ENCODE measurements around the gene TMEM87B. TPM values are rescaled to one million over a fixed set of nuclear protein-coding genes. Genes with fewer than 3 reads are reported as not detected.
A peak's percentile ranks its signal among the peaks of the same experiment; 100 is the strongest.
"Not testable (repeated sequence)": the region's sequence is repeated elsewhere in the genome, so short reads cannot be mapped to it uniquely, and the experiment has no call there.

TMEM87B gene
- total and polyA plus RNA-seq, 8 donors: 24.6 to 36.8 (median 28.4) TPM

GRCh38 chr2:112133344-112133743 is 78.3 kb downstream of the TMEM87B start:
- peaks cover 0 to 17% of the 10 kb centered on the region in 2 donors for H3K27me3 ChIP-seq
- no peaks in the 10 kb centered on the region for H3K36me3 ChIP-seq
- no peak overlapping the region for H3K27ac ChIP-seq
- ATAC-seq (no peak), DNase-seq (no peak)
- no peaks in the 10 kb centered on the region for H3K9me3 ChIP-seq
- intact Hi-C loops (cut with DNase I): no loop called here
- no peak overlapping the region for H3K4me3 ChIP-seq
- TF ChIP-seq CTCF (IDR thresholded peaks at IDR 0.05): no peak
- H3K4me1 ChIP-seq: peaks cover 0 to 9% of the 10 kb centered on the region in 2 donors

- no peak overlapping the region for H3K4me3 ChIP-seq
- H3K27ac ChIP-seq: no peak overlapping the region
- H3K9me3 ChIP-seq: no peaks in the 10 kb centered on the region
- no peaks in the 10 kb centered on the region for H3K36me3 ChIP-seq
- H3K27me3 ChIP-seq: peaks cover 0 to 20% of the 10 kb centered on the region in 2 donors
- H3K4me1 ChIP-seq: peaks cover 0 to 11% of the 10 kb centered on the region in 2 donors
- no peak for DNase-seq
- intact Hi-C loops (cut with DNase I): no loop called here
- no peak for ATAC-seq
- TF ChIP-seq CTCF (IDR thresholded peaks at IDR 0.05): no peak
Observed at GRCh38 chr2:112134120-112134519, 79.1 kb downstream of the TMEM87B start.

GRCh38 chr2:112136096-112136495 is 81.0 kb downstream of the TMEM87B start:
- Histone ChIP-seq H3K27me3 (peaks cover 5 to 31% of the 10 kb centered on the region in 2 donors), H3K4me3 (no peak overlapping the region), H3K27ac (no peak overlapping the region), H3K4me1 (peaks cover 0 to 11% of the 10 kb centered on the region in 2 donors), H3K36me3 (no peaks in the 10 kb centered on the region), H3K9me3 (no peaks in the 10 kb centered on the region)
- DNase-seq (no peak), ATAC-seq (no peak)
- intact Hi-C loops (cut with DNase I): no loop called here
- no peak for TF ChIP-seq CTCF (IDR thresholded peaks at IDR 0.05)

GRCh38 chr2:112137516-112138158 is 82.6 kb downstream of the TMEM87B start:
- peak; percentile 51 for ATAC-seq
- H3K27me3 ChIP-seq: peaks cover 5 to 34% of the 10 kb centered on the region in 2 donors
- no peak overlapping the region for H3K27ac ChIP-seq
- intact Hi-C loops (cut with DNase I): no loop called here
- peaks cover 0 to 11% of the 10 kb centered on the region in 2 donors for H3K4me1 ChIP-seq
- H3K4me3 ChIP-seq: peak overlapping the region; percentile 34 to 47
- TF ChIP-seq CTCF (IDR thresholded peaks at IDR 0.05): no peak
- no peaks in the 10 kb centered on the region for H3K9me3 ChIP-seq
- H3K36me3 ChIP-seq: no peaks in the 10 kb centered on the region
- DNase-seq: peak in 2 of 4 donors; percentile 7 to 11

- no peak for TF ChIP-seq CTCF (IDR thresholded peaks at IDR 0.05)
- no peaks in the 10 kb centered on the region for H3K36me3 ChIP-seq
- peak in 3 of 4 donors; percentile 16 to 77 (median 30) for DNase-seq
- intact Hi-C loops (cut with DNase I): no loop called here
- H3K9me3 ChIP-seq: no peaks in the 10 kb centered on the region
- peaks cover 0 to 11% of the 10 kb centered on the region in 2 donors for H3K4me1 ChIP-seq
- peaks cover 5 to 34% of the 10 kb centered on the region in 2 donors for H3K27me3 ChIP-seq
- H3K4me3 ChIP-seq: peak within 1 kb of the TSS; percentile 34 to 47
- peak; percentile 66 for ATAC-seq
- no peak within 1 kb of the TSS for H3K27ac ChIP-seq
Observed at GRCh38 chr2:112138159-112139032, 83.3 kb downstream of the TMEM87B start, which contains the start of gene FBLN7. Gene FBLN7 (plus strand): TSS chr2:112138385. CDS start chr2:112138656, 271 bp downstream.

GRCh38 chr2:112139033-112139614 is 84.1 kb downstream of the TMEM87B start:
- H3K9me3 ChIP-seq; ATAC-seq; H3K36me3 ChIP-seq; DNase-seq; intact Hi-C loops (cut with DNase I); H3K27ac ChIP-seq; H3K4me3 ChIP-seq: not testable (repeated sequence)
- Histone ChIP-seq H3K4me1 (peaks cover 0 to 11% of the 10 kb centered on the region in 2 donors), H3K27me3 (peaks cover 5 to 34% of the 10 kb centered on the region in 2 donors)

GRCh38 chr2:112139661-112140204 is 84.7 kb downstream of the TMEM87B start:
- Histone ChIP-seq H3K27me3 (peaks cover 5 to 34% of the 10 kb centered on the region in 2 donors), H3K4me1 (peaks cover 0 to 11% of the 10 kb centered on the region in 2 donors), H3K4me3 (peak overlapping the region in 1 of 2 donors; percentile 23)
- ATAC-seq; DNase-seq; intact Hi-C loops (cut with DNase I); H3K27ac ChIP-seq; H3K36me3 ChIP-seq; H3K9me3 ChIP-seq: not testable (repeated sequence)

Data from left lung (tissue), 10 donors.